Limb (tissue), 2 donors: ENCODE results near the gene GNE.
"Not testable (repeated sequence)": the region's sequence is repeated elsewhere in the genome, so short reads cannot be mapped to it uniquely, and the experiment has no call there.

ENCODE experiments used
- DNase-seq, 2 donors: peaks; one replicate each; pipeline ENCODE4 v3.0.0-alpha.2; 2016; ENCODE audit errors: extremely low spot score in 2 of 2

The GNE gene, protein sequence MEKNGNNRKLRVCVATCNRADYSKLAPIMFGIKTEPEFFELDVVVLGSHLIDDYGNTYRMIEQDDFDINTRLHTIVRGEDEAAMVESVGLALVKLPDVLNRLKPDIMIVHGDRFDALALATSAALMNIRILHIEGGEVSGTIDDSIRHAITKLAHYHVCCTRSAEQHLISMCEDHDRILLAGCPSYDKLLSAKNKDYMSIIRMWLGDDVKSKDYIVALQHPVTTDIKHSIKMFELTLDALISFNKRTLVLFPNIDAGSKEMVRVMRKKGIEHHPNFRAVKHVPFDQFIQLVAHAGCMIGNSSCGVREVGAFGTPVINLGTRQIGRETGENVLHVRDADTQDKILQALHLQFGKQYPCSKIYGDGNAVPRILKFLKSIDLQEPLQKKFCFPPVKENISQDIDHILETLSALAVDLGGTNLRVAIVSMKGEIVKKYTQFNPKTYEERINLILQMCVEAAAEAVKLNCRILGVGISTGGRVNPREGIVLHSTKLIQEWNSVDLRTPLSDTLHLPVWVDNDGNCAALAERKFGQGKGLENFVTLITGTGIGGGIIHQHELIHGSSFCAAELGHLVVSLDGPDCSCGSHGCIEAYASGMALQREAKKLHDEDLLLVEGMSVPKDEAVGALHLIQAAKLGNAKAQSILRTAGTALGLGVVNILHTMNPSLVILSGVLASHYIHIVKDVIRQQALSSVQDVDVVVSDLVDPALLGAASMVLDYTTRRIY

DNA sequence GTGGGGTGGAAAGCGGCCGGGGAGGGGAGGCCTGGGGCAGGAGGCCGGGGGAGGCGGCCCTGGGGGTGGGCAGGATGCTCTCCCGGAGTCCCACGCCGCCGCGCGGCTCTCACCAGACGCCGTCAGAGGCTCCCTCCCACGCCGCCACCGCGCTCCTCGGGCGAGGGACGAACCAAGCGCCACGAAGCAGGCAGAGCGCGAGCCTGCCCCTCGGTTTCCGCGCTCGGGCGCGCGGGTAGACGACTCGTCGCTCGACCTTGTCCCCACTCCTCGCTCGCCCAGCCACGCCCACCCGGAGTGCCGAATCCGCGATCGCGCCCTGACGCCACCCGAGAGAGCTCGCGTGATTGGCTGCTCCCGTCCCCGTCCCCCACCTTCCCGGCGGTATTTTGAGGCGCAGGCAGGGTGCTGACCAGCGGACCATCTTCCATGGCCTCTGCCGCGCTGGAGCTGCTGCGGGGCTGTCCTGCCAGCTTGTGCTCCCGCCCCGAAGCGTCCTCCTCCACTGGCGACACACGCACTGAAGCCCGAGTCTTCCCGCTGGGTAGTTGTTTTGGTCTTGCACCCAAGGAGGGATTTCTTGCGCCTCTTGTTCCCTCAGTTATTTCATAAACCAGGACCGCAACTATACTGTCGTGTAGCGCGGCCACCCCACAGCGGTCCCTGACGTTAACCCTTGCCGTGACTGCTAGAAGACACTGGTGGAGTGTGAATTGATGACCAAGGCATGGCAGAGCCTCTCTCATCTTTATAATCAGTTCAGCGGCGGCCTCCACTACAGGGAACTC lies at the start of gene GNE:
Gene GNE (minus strand): TSS at position 241 of the 788 bp plus-strand sequence. CDS start 9,093 bp downstream, outside the sequence.
- DNase-seq, result peak; percentile 96 to 99

GRCh38 chr9:36306471-36307306 lies 48.4 kb upstream of the GNE start:
- no peak for DNase-seq

DNA sequence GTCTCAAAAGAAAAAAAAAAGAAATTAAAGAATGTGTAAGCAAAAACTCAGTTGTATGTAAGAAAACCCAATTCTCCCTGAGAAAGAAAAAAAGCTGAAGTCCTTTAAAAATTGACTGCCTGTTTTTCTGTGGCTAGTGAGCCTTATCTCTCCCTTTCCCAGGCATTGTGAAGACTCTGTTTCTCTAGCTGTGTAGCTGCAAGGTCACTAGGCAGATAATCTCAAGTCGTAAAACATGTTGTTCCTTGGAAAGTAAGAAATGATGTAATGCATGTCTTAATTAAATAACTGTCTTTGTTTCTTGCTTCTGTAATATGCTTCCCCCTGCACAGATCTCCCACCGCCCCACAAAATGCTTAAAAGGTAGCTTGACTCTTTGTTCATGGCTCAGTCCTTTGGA lies 46.1 kb upstream of the GNE start:
- not testable (repeated sequence) for DNase-seq

- no peak for DNase-seq
These were observed 43.0 kb upstream of the GNE start for GRCh38 chr9:36301227-36301626.

DNA sequence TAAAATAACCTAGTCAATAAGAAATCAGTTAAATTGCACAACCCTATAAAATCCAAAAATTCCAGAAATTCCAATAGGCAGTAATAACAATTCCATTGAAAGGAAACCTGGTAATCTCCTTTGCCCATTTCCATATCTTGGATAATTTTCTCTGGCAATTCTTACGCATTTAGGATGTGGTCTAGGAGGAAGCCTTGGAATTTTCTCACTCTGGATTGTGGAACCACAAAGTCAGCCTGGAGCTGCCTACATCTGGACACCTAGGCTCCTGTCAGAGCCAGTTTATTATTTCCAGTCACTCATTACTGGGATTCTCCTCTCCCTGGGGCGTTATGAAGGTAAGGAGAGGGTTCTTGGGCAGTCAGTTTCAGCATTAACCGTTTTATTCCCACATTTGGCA lies 40.3 kb upstream of the GNE start:
- DNase-seq, result no peak

DNA sequence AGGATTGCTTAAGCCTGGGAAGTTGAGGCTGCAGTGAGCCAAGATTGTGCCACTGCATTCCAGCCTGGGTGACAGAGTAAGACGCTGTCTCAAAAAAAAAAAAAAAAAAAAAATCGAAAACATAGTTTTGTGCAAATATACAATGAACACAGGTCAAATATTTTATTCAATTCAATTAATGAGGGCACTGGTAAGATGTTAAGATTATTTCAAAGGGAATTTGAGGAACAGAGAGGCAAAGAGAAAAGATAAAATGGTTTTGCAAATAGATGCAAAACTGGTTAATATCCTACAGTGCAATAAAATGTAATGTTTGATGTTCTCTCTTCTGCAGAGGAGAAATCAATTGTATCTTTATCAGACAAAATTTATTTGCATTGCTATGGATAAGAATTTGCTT lies 39.5 kb upstream of the GNE start:
- DNase-seq, result no peak

GRCh38 chr9:36294996-36295395 lies 36.7 kb upstream of the GNE start:
- not testable (repeated sequence) for DNase-seq

- no peak for DNase-seq
These were observed 35.7 kb upstream of the GNE start for GRCh38 chr9:36293918-36294317.

- DNase-seq, result no peak
These were observed 34.9 kb upstream of the GNE start for GRCh38 chr9:36293171-36293570.

GRCh38 chr9:36292641-36293040 lies 34.4 kb upstream of the GNE start:
- no peak for DNase-seq

- no peak for DNase-seq
These were observed 32.7 kb upstream of the GNE start for GRCh38 chr9:36290996-36291395.

GRCh38 chr9:36289836-36290435 lies 31.7 kb upstream of the GNE start:
- no peak for DNase-seq

GRCh38 chr9:36288070-36288469 lies 29.8 kb upstream of the GNE start:
- DNase-seq, result no peak

DNA sequence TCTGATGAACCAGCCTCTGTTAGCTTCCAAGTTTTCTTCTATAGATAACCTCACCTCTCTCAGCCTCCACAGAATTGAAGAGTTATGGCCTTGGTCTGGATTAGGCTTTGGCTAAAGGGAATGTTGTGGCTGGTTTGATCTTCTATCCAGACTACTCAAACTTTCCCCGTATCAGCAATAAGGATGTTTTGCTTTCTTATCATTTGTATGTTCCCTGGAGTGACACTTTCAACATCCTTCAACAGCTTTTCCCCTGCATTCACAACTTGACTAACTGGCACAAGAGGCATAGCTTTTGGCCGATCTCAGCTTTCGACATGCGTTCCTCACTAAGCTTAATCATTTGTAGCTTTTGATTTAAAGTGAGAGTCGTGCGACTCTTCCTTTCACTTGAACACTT lies 28.1 kb upstream of the GNE start:
- DNase-seq, result no peak

GRCh38 chr9:36284226-36284625 lies 26.0 kb upstream of the GNE start:
- no peak for DNase-seq

- no peak for DNase-seq
These were observed 24.0 kb upstream of the GNE start for GRCh38 chr9:36282275-36282674.

GRCh38 chr9:36280989-36281388 lies 22.7 kb upstream of the GNE start:
- DNase-seq, result no peak

GRCh38 chr9:36278243-36278642 lies 20.0 kb upstream of the GNE start:
- DNase-seq, result no peak

- peak; percentile 46 to 77 for DNase-seq
These were observed 18.5 kb upstream of the GNE start for GRCh38 chr9:36276781-36277181.

DNA sequence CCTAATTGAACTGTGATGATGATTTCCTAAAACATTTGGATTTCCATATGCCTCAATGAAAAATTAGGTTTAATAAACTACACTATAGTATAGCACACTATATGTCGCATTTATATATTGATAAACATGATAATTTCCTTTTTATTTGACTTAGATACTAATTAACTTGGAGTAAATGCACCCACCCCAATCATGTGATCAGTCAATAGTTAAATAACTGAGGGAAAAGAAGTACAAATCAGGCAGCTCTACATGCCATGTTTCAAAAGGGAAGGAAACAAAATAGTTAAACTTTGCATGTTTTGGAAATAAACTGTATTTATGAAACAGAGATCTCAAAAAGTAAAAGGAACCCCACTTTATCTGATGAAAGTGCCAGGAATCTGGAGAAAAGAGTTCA lies 18.0 kb upstream of the GNE start:
- no peak for DNase-seq

GRCh38 chr9:36275060-36275459 lies 16.8 kb upstream of the GNE start:
- DNase-seq, result no peak
